A673 (cell line): Measurements from ENCODE around the gene TIMP1. TPM values are rescaled to one million over a fixed set of nuclear protein-coding genes. Genes with fewer than 3 reads are reported as not detected.

Experiments
- BruUV-seq: library from RNA; stranded (reverse); fragments of 400-500 nt; replicated peaks from 2 replicates; lab custom pipeline; 2021; lab: Mats Ljungman, UMichigan
- CTCF ChIA-PET: fragments of 300-600 bp; sonication (Branson Sonifier 250); formaldehyde crosslinking; loops from one replicate; lab custom pipeline; 2022; ENCODE audit warnings: antibody characterized with exemption; lab: Charles Lee
- POLR2A ChIA-PET: fragments of 300-600 bp; sonication (Branson Sonifier 250); formaldehyde crosslinking; loops from one replicate; lab custom pipeline; 2022; ENCODE audit warnings: antibody characterized with exemption; ENCODE audit not compliant: low non-redundant PET; lab: Charles Lee
- DNase-seq: peaks from one replicate; pipeline ENCODE4 v3.0.0-alpha.2; 2015; ENCODE audit warnings: low spot score
- H3K27ac ChIP-seq: fragments of 200-600 bp; sonication (generic); 2 replicates; pipeline ENCODE4 v1.5.1; 2016; ENCODE audit warnings: mixed run types, low read depth, mild to moderate bottlenecking, mixed read lengths, antibody characterized with exemption, low read length; ENCODE audit not compliant: poor library complexity, severe bottlenecking
- H3K27me3 ChIP-seq: fragments of 200-600 bp; sonication (generic); replicated peaks from 2 replicates; pipeline ENCODE4 v1.6.1; 2017; ENCODE audit warnings: mixed run types, low read depth, mild to moderate bottlenecking, mixed read lengths, antibody characterized with exemption, low read length; ENCODE audit not compliant: insufficient read depth, poor library complexity
- H3K36me3 ChIP-seq: fragments of 200-600 bp; sonication (generic); 2 replicates; pipeline ENCODE4 v1.6.1; 2016; ENCODE audit warnings: mixed run types, mild to moderate bottlenecking, mixed read lengths, antibody characterized with exemption, low read length; ENCODE audit not compliant: insufficient read depth, poor library complexity, severe bottlenecking
- H3K4me1 ChIP-seq: fragments of 200-600 bp; sonication (generic); 2 replicates; pipeline ENCODE4 v1.6.1; 2017; ENCODE audit warnings: mixed run types, mild to moderate bottlenecking, mixed read lengths, antibody characterized with exemption, low read length; ENCODE audit not compliant: insufficient read depth, poor library complexity, severe bottlenecking
- H3K4me3 ChIP-seq: fragments of 200-600 bp; sonication (generic); 2 replicates; pipeline ENCODE4 v1.5.1; 2016; ENCODE audit warnings: low read depth, mixed run types, mild to moderate bottlenecking, mixed read lengths, low read length; ENCODE audit not compliant: poor library complexity, severe bottlenecking
- H3K9me3 ChIP-seq: fragments of 200-600 bp; sonication (generic); 2 replicates; pipeline ENCODE4 v1.6.1; 2016; ENCODE audit warnings: mixed run types, low read depth, mild to moderate bottlenecking, mixed read lengths, antibody characterized with exemption, low read length; ENCODE audit not compliant: poor library complexity, severe bottlenecking
- EZH2 ChIP-seq: fragments of 200-600 bp; sonication (generic); IDR thresholded peaks from 2 replicates; pipeline ENCODE4 v1.6.1; 2017; ENCODE audit warnings: borderline replicate concordance, low read depth, mild to moderate bottlenecking, mixed read lengths, antibody characterized with exemption, low read length; ENCODE audit not compliant: poor library complexity, severe bottlenecking
- intact Hi-C: fragments of 100-400 bp; cut with micrococcal nuclease; formaldehyde crosslinking; loops from one replicate; pipeline ENCODE4 v1.10.0; 2022; ENCODE audit not compliant: unreplicated experiment
- total RNA-seq: library from RNA; stranded (reverse); gene quantifications from 2 replicates; pipeline ENCODE4 v1.2.3, GENCODE V29; 2021
- TF ChIP-seq, protein P1 (sequence below): fragments of 300-800, 200-600 bp; sonication (generic); conservative IDR thresholded peaks from 2 replicates; pipeline ENCODE4 v1.5.1; 2017; ENCODE audit warnings: low read depth, mild to moderate bottlenecking, antibody characterized with exemption, low read length, moderate library complexity, mixed read lengths

Gene TIMP1
- total RNA-seq, 1 experiment from 2014 or later, result 471 TPM

DNA sequence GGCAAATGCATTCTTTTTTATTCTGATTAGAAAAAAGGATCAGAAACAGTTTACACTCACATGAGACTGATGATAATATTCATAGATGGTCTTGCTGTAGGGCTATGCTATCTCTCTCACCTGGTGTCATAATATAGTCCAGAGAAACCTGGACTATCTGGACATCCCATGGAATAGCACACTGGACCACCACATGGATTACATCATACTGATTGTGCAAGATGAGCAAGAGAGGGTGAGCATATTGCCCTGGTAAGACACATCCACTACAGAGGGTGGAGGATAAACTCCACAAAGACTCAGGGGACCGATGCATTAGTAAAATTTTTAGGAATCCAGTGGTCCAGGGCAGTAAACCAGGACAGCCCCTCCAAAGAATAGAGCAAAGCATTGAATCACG, 29.3 kb downstream of the TIMP1 start:
- POLR2A ChIA-PET, result no interaction called here
- intact Hi-C loops, result no loop called here
- CTCF ChIA-PET, result no interaction called here
- H3K36me3 ChIP-seq, result no peaks in the 10 kb centered on the region
- TF ChIP-seq, protein P1, sequence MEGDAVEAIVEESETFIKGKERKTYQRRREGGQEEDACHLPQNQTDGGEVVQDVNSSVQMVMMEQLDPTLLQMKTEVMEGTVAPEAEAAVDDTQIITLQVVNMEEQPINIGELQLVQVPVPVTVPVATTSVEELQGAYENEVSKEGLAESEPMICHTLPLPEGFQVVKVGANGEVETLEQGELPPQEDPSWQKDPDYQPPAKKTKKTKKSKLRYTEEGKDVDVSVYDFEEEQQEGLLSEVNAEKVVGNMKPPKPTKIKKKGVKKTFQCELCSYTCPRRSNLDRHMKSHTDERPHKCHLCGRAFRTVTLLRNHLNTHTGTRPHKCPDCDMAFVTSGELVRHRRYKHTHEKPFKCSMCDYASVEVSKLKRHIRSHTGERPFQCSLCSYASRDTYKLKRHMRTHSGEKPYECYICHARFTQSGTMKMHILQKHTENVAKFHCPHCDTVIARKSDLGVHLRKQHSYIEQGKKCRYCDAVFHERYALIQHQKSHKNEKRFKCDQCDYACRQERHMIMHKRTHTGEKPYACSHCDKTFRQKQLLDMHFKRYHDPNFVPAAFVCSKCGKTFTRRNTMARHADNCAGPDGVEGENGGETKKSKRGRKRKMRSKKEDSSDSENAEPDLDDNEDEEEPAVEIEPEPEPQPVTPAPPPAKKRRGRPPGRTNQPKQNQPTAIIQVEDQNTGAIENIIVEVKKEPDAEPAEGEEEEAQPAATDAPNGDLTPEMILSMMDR, result no peak
- TF ChIP-seq EZH2, result no peak
- no peaks in the 10 kb centered on the region for H3K27me3 ChIP-seq
- peaks cover 3% of the 10 kb centered on the region for H3K4me1 ChIP-seq
- no peak overlapping the region for H3K27ac ChIP-seq
- no peaks in the 10 kb centered on the region for H3K9me3 ChIP-seq
- no peak for DNase-seq
- BruUV-seq, result no TSS peak
- H3K4me3 ChIP-seq, result no peak overlapping the region

DNA sequence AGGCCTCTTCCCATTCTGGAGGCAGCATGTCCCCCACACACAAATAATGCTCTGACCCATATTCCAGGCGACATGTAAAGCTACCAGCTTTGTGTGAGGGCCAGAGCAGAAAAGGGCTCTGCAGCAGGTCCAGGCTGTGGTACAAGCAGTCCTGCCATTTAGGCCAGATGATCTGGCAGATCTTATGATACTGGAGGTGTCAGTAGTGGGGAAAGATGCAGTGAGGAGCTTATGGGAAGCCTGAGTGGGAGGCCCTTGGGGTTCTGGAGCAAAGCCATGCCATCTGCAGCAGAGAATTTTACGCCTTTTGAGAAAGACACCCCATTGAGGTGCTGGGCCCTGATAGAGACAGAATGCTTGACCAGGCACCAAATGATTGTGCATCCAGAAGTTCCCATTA, 29.7 kb downstream of the TIMP1 start:
- no peak for DNase-seq
- CTCF ChIA-PET, result no interaction called here
- BruUV-seq, result no TSS peak
- no peak overlapping the region for H3K27ac ChIP-seq
- no peak overlapping the region for H3K4me3 ChIP-seq
- H3K9me3 ChIP-seq, result no peaks in the 10 kb centered on the region
- H3K27me3 ChIP-seq, result no peaks in the 10 kb centered on the region
- TF ChIP-seq EZH2, result no peak
- TF ChIP-seq, protein P1, result no peak
- POLR2A ChIA-PET, result no interaction called here
- H3K36me3 ChIP-seq, result no peaks in the 10 kb centered on the region
- H3K4me1 ChIP-seq, result peaks cover 3% of the 10 kb centered on the region
- intact Hi-C loops, result no loop called here

DNA sequence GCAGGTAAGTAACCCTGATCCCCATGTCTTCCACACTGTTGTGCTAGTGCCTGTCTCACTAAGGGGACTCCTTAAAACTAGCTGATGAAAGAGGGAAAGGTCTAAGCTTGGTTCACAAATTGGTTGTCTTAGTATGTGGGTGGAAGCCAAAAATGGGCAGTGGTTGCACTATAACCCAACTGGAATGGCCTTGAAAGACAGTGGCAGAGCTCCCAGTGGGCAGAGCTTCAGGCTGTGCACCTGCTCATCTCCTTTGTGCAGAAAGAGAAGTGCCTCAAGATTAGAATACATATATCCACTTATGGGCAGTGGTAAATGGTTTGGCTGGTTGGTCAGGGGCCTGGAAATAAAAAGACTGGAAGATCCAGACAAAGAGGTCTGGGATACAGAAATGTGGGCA, 30.2 kb downstream of the TIMP1 start:
- no TSS peak for BruUV-seq
- Histone ChIP-seq H3K4me3 (no peak overlapping the region), H3K9me3 (no peaks in the 10 kb centered on the region), H3K27ac (no peak overlapping the region), H3K27me3 (no peaks in the 10 kb centered on the region), H3K4me1 (peaks cover under 1% of the 10 kb centered on the region), H3K36me3 (no peaks in the 10 kb centered on the region)
- DNase-seq, result no peak
- TF ChIP-seq EZH2, result no peak
- TF ChIP-seq, protein P1, result no peak
- POLR2A ChIA-PET, result no interaction called here
- intact Hi-C loops, result no loop called here
- CTCF ChIA-PET, result no interaction called here
